NCI-H1694 (cell line): Measurements from ENCODE around the gene LRIG1.

Source experiments
- DNase-seq: peaks from one replicate; lab custom pipeline; 2025; lab: John Stamatoyannopoulos, UW

Gene LRIG1, protein sequence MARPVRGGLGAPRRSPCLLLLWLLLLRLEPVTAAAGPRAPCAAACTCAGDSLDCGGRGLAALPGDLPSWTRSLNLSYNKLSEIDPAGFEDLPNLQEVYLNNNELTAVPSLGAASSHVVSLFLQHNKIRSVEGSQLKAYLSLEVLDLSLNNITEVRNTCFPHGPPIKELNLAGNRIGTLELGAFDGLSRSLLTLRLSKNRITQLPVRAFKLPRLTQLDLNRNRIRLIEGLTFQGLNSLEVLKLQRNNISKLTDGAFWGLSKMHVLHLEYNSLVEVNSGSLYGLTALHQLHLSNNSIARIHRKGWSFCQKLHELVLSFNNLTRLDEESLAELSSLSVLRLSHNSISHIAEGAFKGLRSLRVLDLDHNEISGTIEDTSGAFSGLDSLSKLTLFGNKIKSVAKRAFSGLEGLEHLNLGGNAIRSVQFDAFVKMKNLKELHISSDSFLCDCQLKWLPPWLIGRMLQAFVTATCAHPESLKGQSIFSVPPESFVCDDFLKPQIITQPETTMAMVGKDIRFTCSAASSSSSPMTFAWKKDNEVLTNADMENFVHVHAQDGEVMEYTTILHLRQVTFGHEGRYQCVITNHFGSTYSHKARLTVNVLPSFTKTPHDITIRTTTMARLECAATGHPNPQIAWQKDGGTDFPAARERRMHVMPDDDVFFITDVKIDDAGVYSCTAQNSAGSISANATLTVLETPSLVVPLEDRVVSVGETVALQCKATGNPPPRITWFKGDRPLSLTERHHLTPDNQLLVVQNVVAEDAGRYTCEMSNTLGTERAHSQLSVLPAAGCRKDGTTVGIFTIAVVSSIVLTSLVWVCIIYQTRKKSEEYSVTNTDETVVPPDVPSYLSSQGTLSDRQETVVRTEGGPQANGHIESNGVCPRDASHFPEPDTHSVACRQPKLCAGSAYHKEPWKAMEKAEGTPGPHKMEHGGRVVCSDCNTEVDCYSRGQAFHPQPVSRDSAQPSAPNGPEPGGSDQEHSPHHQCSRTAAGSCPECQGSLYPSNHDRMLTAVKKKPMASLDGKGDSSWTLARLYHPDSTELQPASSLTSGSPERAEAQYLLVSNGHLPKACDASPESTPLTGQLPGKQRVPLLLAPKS

GRCh38 chr3:66500576-66501482 is at the start of gene LRIG1:
TSS of gene LRIG1 (minus strand) at chr3:66501022. CDS start at chr3:66500407, 615 bp downstream.
- DNase-seq = peak; percentile 66

DNA sequence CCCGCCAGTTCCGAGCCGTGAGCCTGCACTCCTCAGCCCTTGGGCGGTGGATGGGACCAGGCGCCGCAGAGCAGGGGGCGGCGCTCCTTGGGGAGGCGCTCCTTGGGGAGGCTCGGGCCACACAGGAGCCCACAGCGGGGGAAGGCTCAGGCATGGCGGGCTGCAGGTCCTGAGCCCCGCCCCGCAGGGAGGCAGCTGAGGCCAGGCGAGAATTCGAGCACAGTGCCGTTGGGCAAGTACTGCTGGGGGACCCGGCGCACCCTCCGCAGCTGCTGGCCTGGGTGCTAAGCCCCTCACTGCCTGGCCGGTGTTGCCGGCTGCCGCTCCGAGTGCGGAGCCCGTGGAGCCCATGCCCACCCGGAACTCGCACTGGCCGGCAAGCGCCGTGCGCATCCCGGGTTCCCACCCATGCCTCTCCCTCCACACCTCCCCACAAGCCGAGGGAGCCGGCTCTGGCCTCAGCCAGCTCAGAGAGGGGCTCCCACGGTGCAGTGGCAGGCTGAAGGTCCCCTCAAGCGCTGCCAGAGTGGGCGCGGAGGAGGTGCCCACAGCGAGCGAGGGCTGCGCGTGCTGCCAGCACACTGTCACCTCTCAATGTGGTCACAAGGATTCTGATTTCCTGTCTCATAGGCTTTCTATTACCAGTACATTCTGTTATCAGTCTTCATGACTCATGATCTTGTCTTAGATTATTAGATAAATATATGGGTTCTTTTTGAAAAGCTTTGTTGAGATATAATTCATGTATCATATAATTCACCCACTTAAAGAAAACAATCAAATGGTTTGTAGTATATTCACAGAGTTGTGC is 44.0 kb upstream of the LRIG1 start:
- DNase-seq = no peak

DNA sequence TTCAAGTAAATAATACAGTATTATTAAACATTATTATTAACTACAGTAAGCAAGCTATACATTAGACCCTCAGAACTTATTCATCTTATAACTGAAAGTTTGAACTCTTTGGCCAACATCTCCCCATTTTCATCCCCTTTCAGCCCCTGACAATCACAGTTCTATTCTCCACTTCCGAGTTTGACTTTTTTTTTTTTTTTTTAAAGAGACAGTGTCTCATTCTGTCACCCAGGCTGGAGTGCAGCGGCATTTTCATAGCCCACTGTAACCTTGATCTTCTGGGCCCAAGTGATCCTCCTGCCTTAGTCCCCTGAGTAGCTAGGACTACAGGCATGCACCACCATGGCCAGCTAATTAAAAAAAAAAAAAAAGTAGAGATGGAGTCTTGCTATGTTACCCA is 41.3 kb upstream of the LRIG1 start:
- DNase-seq = no peak

DNA sequence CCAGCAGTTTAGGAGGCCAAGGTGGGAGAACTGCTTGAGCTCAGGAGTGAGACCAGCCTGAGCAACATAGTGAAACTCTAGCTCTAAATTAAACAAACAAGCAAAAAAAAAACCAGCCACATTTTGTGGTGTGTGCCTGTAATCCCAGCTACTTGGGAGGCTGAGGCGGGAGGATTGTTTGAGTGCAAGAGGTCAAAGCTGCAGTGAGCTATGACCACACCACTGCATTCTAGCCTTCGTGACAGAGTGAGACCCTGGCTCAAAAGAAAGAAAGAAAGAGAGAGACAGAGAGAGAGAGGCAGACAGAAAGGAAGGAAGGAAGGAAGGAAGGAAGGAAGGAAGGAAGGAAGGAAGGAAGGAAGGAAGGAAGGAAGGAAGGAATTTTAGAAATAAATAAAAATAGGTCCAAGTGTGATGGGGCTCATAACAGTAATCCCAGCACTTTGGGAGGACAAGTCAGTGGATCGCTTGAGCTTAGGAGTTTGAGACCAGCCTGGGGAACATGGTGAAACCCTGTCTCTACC is 38.7 kb upstream of the LRIG1 start:
- DNase-seq = no peak

GRCh38 chr3:66538390-66538789 is 37.6 kb upstream of the LRIG1 start:
- DNase-seq = no peak

GRCh38 chr3:66537735-66538134 is 36.9 kb upstream of the LRIG1 start:
- no peak for DNase-seq

- DNase-seq = no peak
These were observed 36.0 kb upstream of the LRIG1 start for GRCh38 chr3:66536791-66537190.

- no peak for DNase-seq
These were observed 33.6 kb upstream of the LRIG1 start for GRCh38 chr3:66534304-66534845.

DNA sequence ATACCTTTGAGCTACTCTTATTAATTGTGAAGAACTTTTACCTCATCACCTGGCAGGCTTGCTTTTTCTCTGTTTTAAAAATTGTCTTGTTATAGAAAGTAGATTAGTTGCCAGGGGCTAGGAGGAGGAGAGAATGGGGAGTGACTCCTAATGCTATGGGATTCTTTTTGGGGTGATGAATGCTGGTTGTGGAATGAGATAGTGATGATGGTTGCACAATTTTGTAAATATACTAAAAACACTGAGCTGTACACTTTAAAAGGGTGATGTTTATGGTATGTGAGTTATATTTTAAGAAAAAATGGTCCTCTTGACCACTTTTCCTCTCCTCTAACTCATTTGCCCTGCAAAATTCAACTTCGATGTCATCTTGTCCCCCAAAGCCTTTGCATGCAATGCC is 31.8 kb upstream of the LRIG1 start:
- no peak for DNase-seq

DNA sequence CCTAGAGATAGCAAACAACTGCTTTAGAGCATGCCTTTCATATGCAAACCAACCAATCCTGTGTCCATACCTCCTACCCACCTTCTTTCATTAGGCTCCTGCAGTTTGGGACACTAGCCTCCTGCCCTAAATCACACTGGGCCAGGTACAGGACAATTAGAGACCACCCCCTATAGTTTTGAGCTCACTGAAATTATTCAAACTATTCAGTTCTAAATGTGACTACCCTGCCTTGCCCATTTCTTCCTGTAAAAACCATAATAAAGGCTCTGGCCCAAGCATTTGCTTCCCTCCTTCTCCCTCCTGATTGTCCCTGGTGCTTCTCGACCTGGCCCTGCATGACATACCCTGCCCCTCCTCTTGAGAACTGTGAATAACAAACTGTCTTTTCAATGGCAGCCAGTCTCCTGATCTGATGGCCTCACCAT is 31.4 kb upstream of the LRIG1 start:
- no peak for DNase-seq

GRCh38 chr3:66531256-66531655 is 30.4 kb upstream of the LRIG1 start:
- DNase-seq = no peak

DNA sequence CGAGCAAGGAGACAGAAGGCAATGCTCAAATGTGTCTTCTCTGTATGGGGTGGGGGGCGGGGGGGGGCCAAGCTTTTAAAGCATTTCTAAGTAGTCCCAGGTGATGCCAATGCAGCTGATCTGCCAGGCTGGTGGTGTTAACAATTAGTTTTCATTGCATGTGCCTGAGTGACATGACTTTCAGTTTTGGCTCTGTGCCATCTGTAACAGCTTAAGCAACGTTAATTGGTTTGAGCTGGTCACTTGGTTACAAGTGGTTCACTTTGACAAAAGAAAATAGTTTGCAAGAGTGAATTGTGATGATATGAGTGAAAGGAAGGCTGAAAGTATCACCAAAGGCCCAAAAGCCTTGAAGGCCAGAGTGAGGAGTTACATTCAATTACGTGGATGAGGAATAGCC is 26.4 kb upstream of the LRIG1 start:
- DNase-seq = no peak

DNA sequence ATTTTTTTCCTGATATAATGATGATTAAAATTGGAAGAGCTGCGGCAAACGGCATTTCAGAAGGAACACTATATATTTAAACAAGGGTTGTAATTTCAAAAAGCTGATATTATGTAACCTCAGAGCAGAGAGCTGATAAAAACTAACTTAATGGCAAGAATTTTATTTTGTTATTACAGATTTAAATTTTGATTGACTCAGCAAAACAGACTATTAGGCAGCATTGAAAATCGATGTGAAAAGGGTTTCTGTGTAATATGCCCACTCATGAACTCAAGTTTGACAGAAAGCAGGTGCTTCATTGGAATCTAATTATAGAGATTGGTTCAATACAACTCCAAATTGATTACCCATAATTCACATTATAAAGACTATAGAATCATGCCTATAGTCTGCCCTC is 24.9 kb upstream of the LRIG1 start:
- DNase-seq = no peak

DNA sequence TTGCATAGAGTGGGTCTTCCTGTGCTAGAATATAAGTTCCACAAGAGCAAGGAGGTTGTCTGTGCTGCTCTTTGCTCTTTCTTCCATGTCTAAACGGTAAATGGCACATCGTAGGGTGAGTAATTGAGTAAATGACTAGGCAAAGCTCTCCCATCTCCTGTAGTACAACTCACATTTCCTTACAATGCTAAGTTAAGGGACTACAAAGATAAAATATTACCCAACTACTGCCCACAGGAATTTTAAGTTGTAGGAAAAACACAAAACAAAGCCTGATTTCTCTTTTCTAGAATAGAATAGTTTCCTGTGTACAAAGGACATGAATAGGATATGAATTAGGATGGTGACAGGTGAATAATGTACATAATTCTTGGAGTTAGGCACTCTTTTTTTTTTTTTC is 19.9 kb upstream of the LRIG1 start:
- DNase-seq = no peak

DNA sequence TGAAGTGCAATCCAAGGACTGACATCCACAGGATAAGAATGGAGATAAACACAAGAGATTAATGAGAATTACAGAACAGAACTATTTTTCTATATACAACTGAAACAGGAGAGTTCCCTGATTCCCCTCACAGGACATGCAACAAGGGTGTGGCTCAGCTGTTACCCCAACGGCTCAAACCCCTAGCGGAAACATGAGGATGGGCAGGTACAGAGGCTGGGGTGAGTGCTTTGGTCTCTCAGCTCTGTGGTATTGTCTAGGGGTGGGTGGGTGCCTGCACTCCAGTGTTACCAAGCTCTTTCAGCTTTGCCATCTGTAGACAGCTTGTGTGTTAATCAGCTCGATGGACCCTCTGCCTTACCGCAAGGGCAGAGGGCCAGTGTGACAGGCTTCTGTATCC is 17.8 kb upstream of the LRIG1 start:
- DNase-seq = no peak

- no peak for DNase-seq
These were observed 17.3 kb upstream of the LRIG1 start for GRCh38 chr3:66518126-66518525.

DNA sequence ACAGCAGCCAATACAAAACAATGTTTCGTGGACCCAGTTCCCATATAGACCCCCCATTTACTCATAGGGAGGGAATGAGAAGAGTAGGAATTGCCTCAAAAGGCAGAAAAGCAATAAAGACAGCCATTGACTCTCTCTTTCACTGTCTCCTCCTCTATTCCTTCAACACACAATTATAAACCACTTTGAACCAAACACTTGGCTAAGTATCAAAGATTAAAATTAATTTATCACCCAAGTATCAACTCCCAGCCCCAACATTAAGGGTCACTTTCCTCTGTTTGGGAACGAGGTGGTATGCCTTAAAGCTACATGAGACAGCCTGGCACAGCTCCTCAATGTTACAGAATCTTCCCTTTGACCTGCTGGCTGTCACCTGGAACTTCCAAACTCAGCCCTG is 16.4 kb upstream of the LRIG1 start:
- no peak for DNase-seq

- DNase-seq = no peak
These were observed 7.6 kb upstream of the LRIG1 start for GRCh38 chr3:66508461-66508860.

DNA sequence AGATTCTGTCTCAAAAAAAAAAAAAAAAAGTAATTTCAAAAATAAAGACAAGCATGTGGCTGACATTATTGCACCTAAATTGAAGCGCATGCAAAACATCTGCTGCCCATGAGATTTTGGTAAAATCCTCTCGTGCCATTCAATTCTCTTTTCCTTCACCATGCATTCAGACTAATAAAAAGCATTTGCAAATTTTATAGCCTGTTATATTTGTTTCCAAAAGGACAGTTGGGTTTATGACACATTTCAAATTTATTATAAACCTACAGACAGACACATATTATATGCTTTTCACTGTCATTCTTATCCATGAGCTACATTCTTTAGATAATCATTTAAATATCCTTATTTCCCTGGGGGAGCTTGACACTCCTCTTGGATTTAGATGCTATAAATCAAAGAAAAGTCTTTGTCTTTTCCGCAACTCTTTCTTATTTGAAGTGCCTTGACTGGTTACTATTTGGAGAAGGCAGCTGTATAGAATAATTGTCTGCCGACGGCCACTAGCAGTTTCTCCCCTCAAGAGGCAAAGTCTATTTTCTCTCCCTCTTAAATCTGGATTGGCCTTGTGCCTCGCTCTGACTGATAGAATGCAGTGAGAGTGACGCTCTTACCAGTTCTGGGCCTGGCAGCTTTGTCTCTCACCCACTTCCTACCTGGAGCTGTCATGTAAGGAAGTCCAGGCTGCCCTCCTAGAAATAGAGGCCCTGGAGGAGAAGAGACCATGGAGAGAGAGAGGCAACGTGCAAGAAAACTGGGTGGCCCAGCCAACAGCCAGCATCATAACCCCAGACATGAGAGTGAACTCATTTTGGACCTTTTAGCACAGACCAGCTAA is 6.8 kb upstream of the LRIG1 start:
- no peak for DNase-seq
